ENCODE measurements around the gene IDH3G. TPM values are rescaled to one million over a fixed set of nuclear protein-coding genes. Genes with fewer than 3 reads are reported as not detected.

IDH3G gene
- total and polyA plus RNA-seq, 2 donors (not counting 1 experiment from before 2014, with no cell fraction given): 62.8 to 122 TPM

- H3K9me3 Mint-ChIP-seq (ENCODE audit: insufficient read depth): no peaks in the 10 kb centered on the region
- Histone ChIP-seq H3K9ac (ENCODE audit: low read length) (no peak overlapping the region), H2AFZ (ENCODE audit: insufficient read depth, low read depth, low read length, poor library complexity, severe bottlenecking) (no peak overlapping the region), H3K79me2 (ENCODE audit: control insufficient read depth, insufficient read depth, low read length) (peaks cover 15% of the 10 kb centered on the region), H3K27me3 (replicated peaks in 1 of 4; ENCODE audit: control extremely low read depth in 1 of 4, control insufficient read depth in 3 of 4, insufficient read depth in 4 of 4, low read length in 3 of 4) (no peaks in the 10 kb centered on the region), H3K4me1 (ENCODE audit: control insufficient read depth in 2 of 2, insufficient read depth in 2 of 2, low read length in 2 of 2) (no peaks in the 10 kb centered on the region), H3K36me3 (replicated peaks in 1 of 2; ENCODE audit: control extremely low read depth in 1 of 2, control insufficient read depth in 1 of 2, extremely low read depth in 1 of 2, insufficient read depth in 2 of 2, low read length in 1 of 2) (peaks cover 0 to 23% of the 10 kb centered on the region in 2 experiments), H4K20me1 (ENCODE audit: control insufficient read depth, insufficient read depth, low read length, poor library complexity, severe bottlenecking) (no peaks in the 10 kb centered on the region), H3K9me3 (ENCODE audit: control extremely low read depth in 1 of 3, control insufficient read depth in 2 of 3, insufficient read depth in 1 of 3, low read length in 2 of 3) (no peaks in the 10 kb centered on the region), H3K4me3 (ENCODE audit: control extremely low read depth in 1 of 5, extremely low read depth in 1 of 5, insufficient read depth in 1 of 5, low read depth in 2 of 5, low read length in 4 of 5) (no peak overlapping the region), H3K27ac (ENCODE audit: low read length in 2 of 2) (no peak overlapping the region), H3K4me2 (replicated peaks; ENCODE audit: low read depth, low read length, poor library complexity, severe bottlenecking) (no peak overlapping the region)
- 93% methylated on average over 14 of the region's 15 CpGs for WGBS (ENCODE audit: insufficient coverage)
- CTCF ChIA-PET: no interaction called here
- H3K27ac Mint-ChIP-seq: no peak overlapping the region
- ATAC-seq (ENCODE audit: low read depth) (no peak), DNase-seq (no peak)
- H3K4me3 Mint-ChIP-seq: no peak overlapping the region
- H3K4me1 Mint-ChIP-seq: peaks cover 4% of the 10 kb centered on the region
- no peaks in the 10 kb centered on the region for H3K27me3 Mint-ChIP-seq
- intact Hi-C loops (cut with micrococcal nuclease): no loop called here
- TF ChIP-seq CTCF (IDR thresholded peaks at IDR 0.05) (no peak), EZH2 (IDR thresholded peaks at IDR 0.05; ENCODE audit: borderline replicate concordance, insufficient read depth, low read depth, low read length, poor library complexity, severe bottlenecking) (no peak)
- POLR2A ChIA-PET: no interaction called here
Observed at GRCh38 chrX:153786669-153787068, 7.5 kb downstream of the IDH3G start.

GRCh38 chrX:153784325-153784967 lies 9.7 kb downstream of the IDH3G start:
- no peak overlapping the region for H2AFZ ChIP-seq (ENCODE audit: insufficient read depth, low read depth, low read length, poor library complexity, severe bottlenecking)
- H3K4me1 Mint-ChIP-seq: peaks cover 4% of the 10 kb centered on the region
- no peaks in the 10 kb centered on the region for H3K9me3 Mint-ChIP-seq (ENCODE audit: insufficient read depth)
- H3K36me3 ChIP-seq (replicated peaks in 1 of 2; ENCODE audit: control extremely low read depth in 1 of 2, control insufficient read depth in 1 of 2, extremely low read depth in 1 of 2, insufficient read depth in 2 of 2, low read length in 1 of 2): peaks cover 0 to 23% of the 10 kb centered on the region in 2 experiments
- TF ChIP-seq EZH2 (IDR thresholded peaks at IDR 0.05; ENCODE audit: borderline replicate concordance, insufficient read depth, low read depth, low read length, poor library complexity, severe bottlenecking) (no peak), CTCF (IDR thresholded peaks at IDR 0.05) (no peak)
- no peaks in the 10 kb centered on the region for H3K9me3 ChIP-seq (ENCODE audit: control extremely low read depth in 1 of 3, control insufficient read depth in 2 of 3, insufficient read depth in 1 of 3, low read length in 2 of 3)
- no peak overlapping the region for H3K4me3 ChIP-seq (ENCODE audit: control extremely low read depth in 1 of 5, extremely low read depth in 1 of 5, insufficient read depth in 1 of 5, low read depth in 2 of 5, low read length in 4 of 5)
- peaks cover 7% of the 10 kb centered on the region for H3K27me3 Mint-ChIP-seq
- H3K27ac ChIP-seq (ENCODE audit: low read length in 2 of 2): no peak overlapping the region
- H3K27me3 ChIP-seq (replicated peaks in 1 of 4; ENCODE audit: control extremely low read depth in 1 of 4, control insufficient read depth in 3 of 4, insufficient read depth in 4 of 4, low read length in 3 of 4): no peaks in the 10 kb centered on the region
- intact Hi-C loops (cut with micrococcal nuclease): no loop called here
- H3K27ac Mint-ChIP-seq: no peak overlapping the region
- CTCF ChIA-PET: no interaction called here
- POLR2A ChIA-PET: no interaction called here
- H4K20me1 ChIP-seq (ENCODE audit: control insufficient read depth, insufficient read depth, low read length, poor library complexity, severe bottlenecking): no peaks in the 10 kb centered on the region
- no peak overlapping the region for H3K4me3 Mint-ChIP-seq
- H3K79me2 ChIP-seq (ENCODE audit: control insufficient read depth, insufficient read depth, low read length): no peaks in the 10 kb centered on the region
- H3K4me2 ChIP-seq (replicated peaks; ENCODE audit: low read depth, low read length, poor library complexity, severe bottlenecking): no peak overlapping the region
- ATAC-seq (ENCODE audit: low read depth) (no peak), DNase-seq (no peak)
- no peak overlapping the region for H3K9ac ChIP-seq (ENCODE audit: low read length)
- WGBS (ENCODE audit: insufficient coverage): 98% methylated on average over 11 of the region's 27 CpGs
- no peaks in the 10 kb centered on the region for H3K4me1 ChIP-seq (ENCODE audit: control insufficient read depth in 2 of 2, insufficient read depth in 2 of 2, low read length in 2 of 2)
